HCT116 (cell line): Measurements from ENCODE around the gene IPCEF1. TPM values are rescaled to one million over a fixed set of nuclear protein-coding genes. Genes with fewer than 3 reads are reported as not detected.
A peak's percentile ranks its signal among the peaks of the same experiment; 100 is the strongest.

Source experiments
- ATAC-seq: fragments of 200-7000 bp; cut with Tn5 transposase; 2 replicates; pipeline ENCODE4 v1.9.1; 2020; ENCODE audit warnings: mild to moderate bottlenecking, moderate library complexity
- BruUV-seq: library from RNA; stranded (reverse); fragments of 400-500 nt; replicated peaks from 2 replicates; lab custom pipeline; 2021; lab: Mats Ljungman, UMichigan
- CTCF ChIA-PET: fragments of 300-600 bp; sonication (Branson Sonifier 250); formaldehyde crosslinking; loops from one replicate; lab custom pipeline; 2021; ENCODE audit warnings: antibody characterized with exemption; lab: Charles Lee
- POLR2A ChIA-PET: fragments of 300-600, 350-600 bp; sonication (Branson Sonifier 250); formaldehyde crosslinking; loops from one replicate; lab custom pipeline; 2021; ENCODE audit warnings: antibody characterized with exemption; lab: Charles Lee
- RAD21 ChIA-PET, 2 experiments: fragments of 300-600 bp; sonication (Branson Sonifier 250); formaldehyde crosslinking; loops; one replicate each; lab custom pipeline; 2023; ENCODE audit warnings: low total read pairs in 2 of 2; ENCODE audit not compliant: uncharacterized antibody in 2 of 2, unreplicated experiment in 2 of 2, low non-redundant PET in 1 of 2; lab: Charles Lee
- DNase-seq: peaks from one replicate; pipeline ENCODE4 v3.0.0-alpha.2; 2010; ENCODE audit warnings: low read depth, low spot score
- H2AFZ ChIP-seq: fragments of 200-600 bp; shearing (Covaris generic), sonication (generic); 2 replicates; pipeline ENCODE4 v1.6.1; 2017; ENCODE audit warnings: low read depth, mixed run types, mixed read lengths, antibody characterized with exemption, low read length; ENCODE audit not compliant: poor library complexity, severe bottlenecking
- H3K27ac ChIP-seq: 2 replicates; pipeline ENCODE4 v1.5.1; 2012; ENCODE audit warnings: low read depth, low read length
- H3K27me3 ChIP-seq: fragments of 200-600 bp; sonication (generic); 2 replicates; pipeline ENCODE4 v1.6.1; 2016; ENCODE audit warnings: mixed run types, low read length, mixed read lengths; ENCODE audit not compliant: insufficient read depth
- H3K36me3 ChIP-seq, 2 experiments: fragments of 200-500 bp in 1 of 2; fragments of 200-600 bp in 1 of 2; sonication (Bioruptor generic) in 1 of 2; sonication (generic) in 1 of 2; 2 replicates each; pipeline versions ENCODE4 v1.5.1 to v1.6.1; 2014 to 2016; ENCODE audit warnings: low read length in 2 of 2, inconsistent platforms in 1 of 2, mixed read lengths in 1 of 2, mixed run types in 1 of 2; ENCODE audit not compliant: insufficient read depth in 2 of 2, control insufficient read depth in 1 of 2
- H3K4me1 ChIP-seq, 2 experiments: fragments of 200-600 bp in 1 of 2; sonication (generic) in 1 of 2; 2 replicates each; pipeline versions ENCODE4 v1.5.1 to v1.6.1; 2012 to 2017; ENCODE audit warnings: low read length in 2 of 2, inconsistent platforms in 1 of 2, mild to moderate bottlenecking in 1 of 2, mixed read lengths in 1 of 2, mixed run types in 1 of 2, moderate library complexity in 1 of 2; ENCODE audit not compliant: insufficient read depth in 2 of 2, control insufficient read depth in 1 of 2
- H3K4me2 ChIP-seq: fragments of 200-600 bp; sonication (generic); 2 replicates; pipeline ENCODE4 v1.6.1; 2017; ENCODE audit warnings: mixed run types, low read length, mixed read lengths
- H3K4me3 ChIP-seq, 2 experiments: fragments of 200-600 bp in 1 of 2; sonication (generic) in 1 of 2; replicated peaks in 1 of 2; 2 replicates each; pipeline ENCODE4 v1.5.1; 2011 to 2016; ENCODE audit warnings: low read length in 2 of 2, control low read depth in 1 of 2, low read depth in 1 of 2, mild to moderate bottlenecking in 1 of 2, mixed read lengths in 1 of 2, mixed run types in 1 of 2
- H3K79me2 ChIP-seq: fragments of 200-600 bp; sonication (generic); 2 replicates; pipeline ENCODE4 v1.6.1; 2017; ENCODE audit warnings: mild to moderate bottlenecking, mixed run types, low read length, moderate library complexity, mixed read lengths; ENCODE audit not compliant: insufficient read depth
- H3K9ac ChIP-seq: fragments of 200-600 bp; sonication (generic); 2 replicates; pipeline ENCODE4 v1.6.1; 2016; ENCODE audit warnings: low read length, mixed read lengths
- H3K9me2 ChIP-seq: fragments of 200-600 bp; sonication (generic), shearing (Covaris generic); 2 replicates; pipeline ENCODE4 v1.6.1; 2017; ENCODE audit warnings: mixed run types, mild to moderate bottlenecking, moderate library complexity; ENCODE audit not compliant: insufficient read depth
- H3K9me3 ChIP-seq, 2 experiments: fragments of 200-500 bp in 1 of 2; fragments of 200-600 bp in 1 of 2; sonication (Bioruptor generic) in 1 of 2; sonication (generic) in 1 of 2; 2 replicates each; pipeline ENCODE4 v1.6.1; 2014 to 2017; ENCODE audit warnings: low read length in 2 of 2, mixed read lengths in 2 of 2, inconsistent platforms in 1 of 2, low read depth in 1 of 2, mild to moderate bottlenecking in 1 of 2, mixed run types in 1 of 2, moderate library complexity in 1 of 2; ENCODE audit not compliant: control insufficient read depth in 1 of 2, insufficient read depth in 1 of 2
- H4K20me1 ChIP-seq: fragments of 200-600 bp; sonication (generic), shearing (Covaris generic); 2 replicates; pipeline ENCODE4 v1.6.1; 2017; ENCODE audit warnings: mixed run types, mild to moderate bottlenecking, moderate library complexity; ENCODE audit not compliant: insufficient read depth
- ATF3 ChIP-seq: IDR thresholded peaks from 2 replicates; pipeline ENCODE4 v1.6.1; 2012
- CTCF ChIP-seq, 3 experiments: fragments of 200-600 bp in 1 of 3; sonication (generic) in 1 of 3; IDR thresholded peaks in 2 of 3; conservative IDR thresholded peaks in 1 of 3; 2 replicates each; pipeline ENCODE4 v1.5.1; 2012 to 2017; ENCODE audit warnings: low read depth in 2 of 3, low read length in 2 of 3, antibody characterized with exemption in 1 of 3, borderline replicate concordance in 1 of 3, control low read depth in 1 of 3, mild to moderate bottlenecking in 1 of 3, mixed read lengths in 1 of 3, mixed run types in 1 of 3, moderate library complexity in 1 of 3; ENCODE audit not compliant: insufficient read depth in 1 of 3
- FOSL1 ChIP-seq: IDR thresholded peaks from 2 replicates; pipeline ENCODE4 v1.6.1; 2012; ENCODE audit warnings: low read depth
- JUND ChIP-seq: IDR thresholded peaks from 2 replicates; pipeline ENCODE4 v1.6.1; 2012
- POLR2AphosphoS5 ChIP-seq: IDR thresholded peaks from 2 replicates; pipeline ENCODE4 v1.6.1; 2011; ENCODE audit warnings: mild to moderate bottlenecking, low read depth, low read length, moderate library complexity
- SRF ChIP-seq: IDR thresholded peaks from 2 replicates; pipeline ENCODE4 v1.6.1; 2012; ENCODE audit warnings: low read depth
- ZBTB33 ChIP-seq: IDR thresholded peaks from 2 replicates; pipeline ENCODE4 v1.6.1; 2011; ENCODE audit warnings: mild to moderate bottlenecking, low read length, moderate library complexity; ENCODE audit not compliant: insufficient replicate concordance; ENCODE audit errors: extremely low read depth
- ZNF274 ChIP-seq: fragments of 200-500 bp; sonication (Bioruptor generic); IDR thresholded peaks from 2 replicates; pipeline ENCODE4 v1.6.1; 2014; ENCODE audit warnings: mild to moderate bottlenecking, low read depth, low read length, inconsistent platforms
- intact Hi-C: fragments of 100-400 bp; cut with micrococcal nuclease; formaldehyde crosslinking; loops from 2 replicates; pipeline ENCODE4 v1.10.0; 2022
- total RNA-seq: library from RNA; stranded (reverse); gene quantifications from one replicate; pipeline ENCODE4 v1.2.1, GENCODE V29; 2021; ENCODE audit not compliant: unreplicated experiment

IPCEF1 gene
- total RNA-seq, 1 experiment from 2014 or later, result 0.32 TPM

GRCh38 chr6:154386848-154387717 is 30.5 kb upstream of the IPCEF1 start:
- intact Hi-C loops, result no loop called here
- Histone ChIP-seq H3K9ac (no peak overlapping the region), H3K4me1 (peaks cover 5 to 11% of the 10 kb centered on the region in 2 experiments; a peak in 3 of 4 replicates), H3K9me3 (no peaks in the 10 kb centered on the region; a peak in 1 of 4 replicates), H3K9me2 (no peaks in the 10 kb centered on the region), H3K36me3 (no peaks in the 10 kb centered on the region), H3K27ac (no peak overlapping the region), H2AFZ (no peak overlapping the region), H3K79me2 (no peaks in the 10 kb centered on the region), H3K27me3 (no peaks in the 10 kb centered on the region), H4K20me1 (no peaks in the 10 kb centered on the region), H3K4me2 (peak overlapping the region; percentile 10; the same call in 1 of the 2 replicates), H3K4me3 (no peak overlapping the region)
- TF ChIP-seq JUND (no peak), CTCF (IDR thresholded peaks at IDR 0.05 in 2 of 3, conservative IDR thresholded peaks at IDR 0.05 in 1 of 3; ENCODE audit: borderline replicate concordance in 1 of 3, insufficient read depth in 1 of 3, low read depth in 2 of 3, low read length in 2 of 3) (no peak), ATF3 (no peak), POLR2AphosphoS5 (no peak), ZNF274 (no peak), SRF (no peak), FOSL1 (no peak), ZBTB33 (no peak)
- BruUV-seq, result no TSS peak
- POLR2A ChIA-PET, result no interaction called here
- DNase-seq (no peak), ATAC-seq (peak; percentile 60; the same call in 1 of the 2 replicates)
- RAD21 ChIA-PET, result no interaction called here
- CTCF ChIA-PET, result no interaction called here
